ENCODE measurements around the gene STARD3NL.
"Not testable (repeated sequence)": the region's sequence is repeated elsewhere in the genome, so short reads cannot be mapped to it uniquely, and the experiment has no call there.

The STARD3NL gene

GRCh38 chr7:38220452-38220851, 42.4 kb downstream of the STARD3NL start:
- TF ChIP-seq GATA1 (IDR thresholded peaks at IDR 0.05; ENCODE audit: low read depth, low read length): no peak
- TF ChIP-seq POLR2A (IDR thresholded peaks at IDR 0.05; ENCODE audit: low read length): no peak
- DNase-seq: no peak

- TF ChIP-seq POLR2A (IDR thresholded peaks at IDR 0.05; ENCODE audit: low read length) (no peak), GATA1 (IDR thresholded peaks at IDR 0.05; ENCODE audit: low read depth, low read length) (no peak)
Observed at GRCh38 chr7:38222481-38223096, 44.5 kb downstream of the STARD3NL start.

GRCh38 chr7:38223306-38223705, 45.3 kb downstream of the STARD3NL start:
- TF ChIP-seq POLR2A (IDR thresholded peaks at IDR 0.05; ENCODE audit: low read length) (no peak), GATA1 (IDR thresholded peaks at IDR 0.05; ENCODE audit: low read depth, low read length) (no peak)
- DNase-seq: no peak

More at GRCh38 chr7:38222481-38223096, 44.5 kb downstream of the STARD3NL start:
- DNase-seq: peak; percentile 55 to 75

- TF ChIP-seq POLR2A (IDR thresholded peaks at IDR 0.05; ENCODE audit: low read length) (no peak), GATA1 (IDR thresholded peaks at IDR 0.05; ENCODE audit: low read depth, low read length) (no peak)
- no peak for DNase-seq
Observed at GRCh38 chr7:38224392-38224791, 46.3 kb downstream of the STARD3NL start.

- TF ChIP-seq POLR2A (IDR thresholded peaks at IDR 0.05; ENCODE audit: low read length): no peak
- TF ChIP-seq GATA1 (IDR thresholded peaks at IDR 0.05; ENCODE audit: low read depth, low read length): no peak
- DNase-seq: no peak
Observed at GRCh38 chr7:38229386-38229785, 51.3 kb downstream of the STARD3NL start.

GRCh38 chr7:38229884-38230642, 52.0 kb downstream of the STARD3NL start:
- no peak for DNase-seq
- TF ChIP-seq GATA1 (IDR thresholded peaks at IDR 0.05; ENCODE audit: low read depth, low read length) (no peak), POLR2A (IDR thresholded peaks at IDR 0.05; ENCODE audit: low read length) (no peak)

GRCh38 chr7:38232502-38233366, 54.7 kb downstream of the STARD3NL start:
- no peak for TF ChIP-seq GATA1 (IDR thresholded peaks at IDR 0.05; ENCODE audit: low read depth, low read length)
- TF ChIP-seq POLR2A (IDR thresholded peaks at IDR 0.05; ENCODE audit: low read length): no peak
- DNase-seq: no peak

- DNase-seq: not testable (repeated sequence)
Observed at GRCh38 chr7:38234759-38235158, 56.7 kb downstream of the STARD3NL start.

GRCh38 chr7:38235606-38236005, 57.6 kb downstream of the STARD3NL start:
- TF ChIP-seq POLR2A (IDR thresholded peaks at IDR 0.05; ENCODE audit: low read length) (no peak), GATA1 (IDR thresholded peaks at IDR 0.05; ENCODE audit: low read depth, low read length) (no peak)
- no peak for DNase-seq

- DNase-seq: not testable (repeated sequence)
Observed at GRCh38 chr7:38239129-38239528, 61.1 kb downstream of the STARD3NL start.

- no peak for DNase-seq
Observed at GRCh38 chr7:38241071-38241470, 63.0 kb downstream of the STARD3NL start.

GRCh38 chr7:38242814-38243213, 64.8 kb downstream of the STARD3NL start:
- DNase-seq: no peak
- TF ChIP-seq POLR2A (IDR thresholded peaks at IDR 0.05; ENCODE audit: low read length): no peak
- TF ChIP-seq GATA1 (IDR thresholded peaks at IDR 0.05; ENCODE audit: low read depth, low read length): no peak

More at GRCh38 chr7:38241071-38241470, 63.0 kb downstream of the STARD3NL start:
- TF ChIP-seq POLR2A (IDR thresholded peaks at IDR 0.05; ENCODE audit: low read length) (no peak), GATA1 (IDR thresholded peaks at IDR 0.05; ENCODE audit: low read depth, low read length) (no peak)

GRCh38 chr7:38243345-38243744, 65.3 kb downstream of the STARD3NL start:
- not testable (repeated sequence) for DNase-seq

- DNase-seq: no peak
- no peak for TF ChIP-seq GATA1 (IDR thresholded peaks at IDR 0.05; ENCODE audit: low read depth, low read length)
- no peak for TF ChIP-seq POLR2A (IDR thresholded peaks at IDR 0.05; ENCODE audit: low read length)
Observed at GRCh38 chr7:38244516-38244915, 66.5 kb downstream of the STARD3NL start.

All from erythroblast (primary cell).